Pancreas (tissue), 10 donors: ENCODE measurements around the gene PCDHA12. TPM values are rescaled to one million over a fixed set of nuclear protein-coding genes. Genes with fewer than 3 reads are reported as not detected.
"Not testable (repeated sequence)": the region's sequence is repeated elsewhere in the genome, so short reads cannot be mapped to it uniquely, and the experiment has no call there.

Experiments
- ATAC-seq, 4 donors: fragments of 200-7000 bp; cut with Tn5 transposase; one replicate each; pipeline versions ENCODE4 v1.8.0 to v1.9.1; 2020; ENCODE audit warnings: mild to moderate bottlenecking in 4 of 4, moderate library complexity in 4 of 4
- DNase-seq, 6 donors: peaks; one replicate each; pipeline ENCODE4 v3.0.0-alpha.2; 2020
- FAIRE-seq: peaks from 2 replicates; lab custom pipeline; 2012; peaks lifted over from hg19 to GRCh38; lab: Jason Lieb, UNC
- H3K27ac ChIP-seq, 4 donors: fragments of 200-600 bp; sonication (generic); 1 replicate in 3 of 4; 2 replicates in 1 of 4; pipeline versions ENCODE4 v1.5.0 to v1.8.0; 2020
- H3K27me3 ChIP-seq, 4 donors: fragments of 200-600 bp; one replicate each; pipeline ENCODE4 v1.8.0; 2021
- H3K36me3 ChIP-seq, 3 donors: fragments of 200-600 bp; sonication (generic) in 1 of 3; one replicate each; pipeline versions ENCODE4 v1.5.0 to v1.8.0; 2020 to 2021
- H3K4me1 ChIP-seq, 3 donors: fragments of 200-600 bp; one replicate each; pipeline ENCODE4 v1.8.0; 2021
- H3K4me3 ChIP-seq, 4 donors: fragments of 200-600 bp; sonication (generic) in 2 of 4; one replicate each; pipeline versions ENCODE4 v1.5.0 to v1.8.0; 2020 to 2021
- H3K9me3 ChIP-seq, 4 donors: fragments of 200-600 bp; one replicate each; pipeline ENCODE4 v1.8.0; 2021
- WGBS, 2 donors: extraction: QIAGEN DNeasy Blood & Tissue Kit; methylation state at CpG; one replicate each; pipeline ENCODE4 v1.1.7; 2013; 5-methylcytosine and 5-hydroxymethylcytosine counted together
- intact Hi-C, 3 donors: fragments of 100-400 bp; cut with DNase I; formaldehyde crosslinking; loops; one replicate each; pipeline versions ENCODE4 v1.11.1 to v1.14.2; 2022
- polyA plus RNA-seq, 2 donors: library from polyadenylated mRNA; stranded (reverse); fragments of 200-250 nt; gene quantifications; one replicate each; pipeline ENCODE4 v1.2.3, GENCODE V29; 2013
- total RNA-seq, 6 donors: library from RNA; stranded (reverse); fragmentation: NEBNext Ultra II Directional in 4 of 6; extraction: Animal tissue kit (Norgen Biotek cat#: 25700) in 4 of 6; gene quantifications; one replicate each; pipeline versions ENCODE4 v1.2.1 to v1.2.4, GENCODE V29; 2021 to 2023
- TF ChIP-seq, protein P1 (sequence below), 4 donors: fragments of 200-600 bp; sonication (generic) in 3 of 4; IDR thresholded peaks; one replicate each; pipeline versions ENCODE4 v1.5.0 to v1.8.0; 2021; ENCODE audit warnings: antibody characterized with exemption in 4 of 4
- donor health status: healthy with polysubstance abuse.
- donor health status: DM: no; HTN: no; CAD: no; lungs with moderate emphysema.
- donor health status: DM: no; HTN: no; CAD: no.
- donor health status: control.
- donor health status: control.
- donor health status: Bipolar disorder and iron deficiency.
- donor health status: DM: yes; HTN: yes; CAD: no.
- donor health status: DM: no; HTN: no; CAD: no.
- donor health status: DM: no; HTN: no; CAD: no.
- donor health status: DM: yes; HTN: yes; CAD: no.

Gene PCDHA12
- total and polyA plus RNA-seq, 8 donors = 0.42 to 1.5 (median 0.98) TPM

DNA sequence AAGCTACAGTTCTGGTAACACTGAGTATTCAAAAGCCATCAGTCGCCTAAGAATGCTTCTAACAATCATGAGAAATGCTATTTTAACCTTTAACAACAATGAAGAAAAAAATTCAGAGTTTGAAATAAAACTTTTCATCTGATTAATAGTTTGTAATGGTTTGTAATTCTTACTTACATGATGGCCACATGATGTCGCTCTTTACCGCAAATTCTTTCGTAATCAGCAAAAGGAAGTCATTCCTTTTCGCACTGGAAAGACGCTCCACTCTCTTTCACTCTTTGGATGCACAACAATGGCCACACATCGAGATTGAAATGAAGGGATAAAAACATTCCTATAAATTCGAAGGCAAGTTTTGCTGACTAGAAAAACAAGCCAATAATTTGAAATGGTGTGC lies 41.1 kb upstream of the PCDHA12 start, which contains the start of gene PCDHA7:
TSS of gene PCDHA7 (plus strand) at position 277 of the 400 bp plus-strand sequence. CDS start at position 392, 115 bp downstream.
- no peak for FAIRE-seq
- H3K9me3 ChIP-seq = peaks cover 0 to 3% (median 0%) of the 10 kb centered on the region in 4 donors

GRCh38 chr5:140834439-140835008 lies 40.6 kb upstream of the PCDHA12 start:
- H3K9me3 ChIP-seq, H3K4me3 ChIP-seq, DNase-seq, H3K27me3 ChIP-seq, FAIRE-seq, H3K27ac ChIP-seq, H3K36me3 ChIP-seq, H3K4me1 ChIP-seq, intact Hi-C loops: not testable (repeated sequence)
- 13 to 15% methylated on average over 26 of the region's 38 CpGs for WGBS, 2 donors
- peak in 1 of 4 donors; percentile 41 for ATAC-seq

More for the DNA sequence above, 41.1 kb upstream of the PCDHA12 start, which contains the start of gene PCDHA7:
- no peak for DNase-seq
- no peak within 1 kb of the TSS for H3K4me3 ChIP-seq
- 4 to 8% methylated on average over 8 of the region's 8 CpGs for WGBS, 2 donors
- ATAC-seq = peak in 1 of 4 donors; percentile 61
- no peak within 1 kb of the TSS for H3K27ac ChIP-seq
- intact Hi-C loops = no loop called here
- no peaks in the 10 kb centered on the region for H3K27me3 ChIP-seq
- no peaks in the 10 kb centered on the region for H3K36me3 ChIP-seq
- no peaks in the 10 kb centered on the region for H3K4me1 ChIP-seq
- TF ChIP-seq, protein P1, sequence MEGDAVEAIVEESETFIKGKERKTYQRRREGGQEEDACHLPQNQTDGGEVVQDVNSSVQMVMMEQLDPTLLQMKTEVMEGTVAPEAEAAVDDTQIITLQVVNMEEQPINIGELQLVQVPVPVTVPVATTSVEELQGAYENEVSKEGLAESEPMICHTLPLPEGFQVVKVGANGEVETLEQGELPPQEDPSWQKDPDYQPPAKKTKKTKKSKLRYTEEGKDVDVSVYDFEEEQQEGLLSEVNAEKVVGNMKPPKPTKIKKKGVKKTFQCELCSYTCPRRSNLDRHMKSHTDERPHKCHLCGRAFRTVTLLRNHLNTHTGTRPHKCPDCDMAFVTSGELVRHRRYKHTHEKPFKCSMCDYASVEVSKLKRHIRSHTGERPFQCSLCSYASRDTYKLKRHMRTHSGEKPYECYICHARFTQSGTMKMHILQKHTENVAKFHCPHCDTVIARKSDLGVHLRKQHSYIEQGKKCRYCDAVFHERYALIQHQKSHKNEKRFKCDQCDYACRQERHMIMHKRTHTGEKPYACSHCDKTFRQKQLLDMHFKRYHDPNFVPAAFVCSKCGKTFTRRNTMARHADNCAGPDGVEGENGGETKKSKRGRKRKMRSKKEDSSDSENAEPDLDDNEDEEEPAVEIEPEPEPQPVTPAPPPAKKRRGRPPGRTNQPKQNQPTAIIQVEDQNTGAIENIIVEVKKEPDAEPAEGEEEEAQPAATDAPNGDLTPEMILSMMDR (IDR thresholded peaks at IDR 0.05) = no peak

GRCh38 chr5:140835622-140836510 lies 39.2 kb upstream of the PCDHA12 start:
- Histone ChIP-seq H3K4me1 (no peaks in the 10 kb centered on the region), H3K36me3 (no peaks in the 10 kb centered on the region), H3K4me3 (no peak overlapping the region), H3K27me3 (no peaks in the 10 kb centered on the region), H3K27ac (no peak overlapping the region), H3K9me3 (peaks cover 0 to 3% (median 0%) of the 10 kb centered on the region in 4 donors)
- no peak for FAIRE-seq
- DNase-seq = peak in 1 of 6 donors; percentile 53
- intact Hi-C loops = no loop called here
- no peak for ATAC-seq
- 32 to 37% methylated on average over 103 of the region's 103 CpGs for WGBS, 2 donors
- TF ChIP-seq, protein P1 (IDR thresholded peaks at IDR 0.05) = no peak

DNA sequence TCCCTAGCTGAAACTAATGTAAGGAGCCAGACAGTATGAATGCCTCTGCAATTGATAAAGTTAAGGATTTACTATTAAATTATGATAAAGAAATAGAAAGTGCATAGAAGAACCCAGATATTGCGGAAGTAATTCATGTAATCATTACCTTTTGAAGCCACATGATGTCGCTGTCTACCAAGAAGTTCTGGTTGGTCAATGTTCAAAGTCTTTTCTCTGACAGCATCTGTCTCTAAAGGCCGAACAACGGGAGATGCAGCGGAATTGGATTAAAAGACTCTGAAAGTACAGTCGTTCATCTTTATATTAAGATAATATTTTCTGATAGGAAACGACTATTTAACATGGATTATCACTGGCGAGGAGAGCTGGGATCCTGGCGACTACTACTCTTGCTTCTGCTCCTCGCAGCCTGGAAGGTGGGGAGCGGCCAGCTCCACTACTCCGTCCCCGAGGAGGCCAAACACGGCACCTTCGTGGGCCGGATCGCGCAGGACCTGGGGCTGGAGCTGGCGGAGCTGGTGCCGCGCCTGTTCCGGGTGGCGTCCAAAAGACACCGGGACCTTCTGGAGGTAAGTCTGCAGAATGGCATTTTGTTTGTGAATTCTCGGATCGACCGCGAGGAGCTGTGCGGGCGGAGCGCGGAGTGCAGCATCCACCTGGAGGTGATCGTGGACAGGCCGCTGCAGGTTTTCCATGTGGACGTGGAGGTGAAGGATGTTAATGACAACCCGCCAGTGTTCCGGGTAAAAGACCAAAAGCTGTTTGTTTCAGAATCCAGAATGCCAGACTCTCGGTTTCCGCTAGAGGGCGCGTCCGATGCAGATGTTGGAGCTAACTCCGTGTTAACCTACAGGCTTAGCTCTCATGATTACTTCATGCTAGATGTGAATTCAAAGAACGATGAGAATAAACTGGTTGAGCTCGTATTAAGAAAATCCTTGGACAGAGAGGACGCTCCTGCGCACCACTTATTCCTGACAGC lies 33.8 kb upstream of the PCDHA12 start, which contains the start of gene PCDHA8:
TSS of gene PCDHA8 (plus strand) at position 210 of the 985 bp plus-strand sequence. CDS start at position 345, 135 bp downstream.
- Histone ChIP-seq H3K27ac (no peak within 1 kb of the TSS), H3K36me3 (no peaks in the 10 kb centered on the region), H3K9me3 (no peaks in the 10 kb centered on the region), H3K4me3 (no peak within 1 kb of the TSS), H3K4me1 (no peaks in the 10 kb centered on the region), H3K27me3 (no peaks in the 10 kb centered on the region)
- no peak for FAIRE-seq
- intact Hi-C loops = no loop called here
- ATAC-seq = peak in 1 of 4 donors; percentile 81
- TF ChIP-seq, protein P1 (IDR thresholded peaks at IDR 0.05) = no peak
- WGBS, 2 donors = 14 to 19% methylated on average over 44 to 47 of the region's 47 CpGs
- DNase-seq = no peak
